KMS-11 (cell line): Measurements from ENCODE around the gene LARP7.

ENCODE experiments used
- H2AFZ ChIP-seq: fragments of 200-600 bp; sonication (generic); 2 replicates; pipeline ENCODE4 v1.6.1; 2016; ENCODE audit warnings: antibody characterized with exemption, mixed run types, low read depth
- H3K27ac ChIP-seq: fragments of 200-600 bp; sonication (generic); 2 replicates; pipeline ENCODE4 v1.6.1; 2016; ENCODE audit warnings: mild to moderate bottlenecking, mixed run types
- H3K27me3 ChIP-seq: fragments of 200-600 bp; sonication (generic); 2 replicates; pipeline ENCODE4 v1.6.1; 2017; ENCODE audit warnings: mild to moderate bottlenecking, low read depth, mixed run types, moderate library complexity; ENCODE audit not compliant: insufficient read depth
- H3K36me3 ChIP-seq: fragments of 200-600 bp; sonication (generic); 2 replicates; pipeline ENCODE4 v1.6.1; 2017; ENCODE audit warnings: mild to moderate bottlenecking, mixed run types; ENCODE audit not compliant: insufficient read depth
- H3K4me1 ChIP-seq: fragments of 200-600 bp; sonication (generic); 2 replicates; pipeline ENCODE4 v1.6.1; 2016; ENCODE audit warnings: mild to moderate bottlenecking, low read depth, mixed run types; ENCODE audit not compliant: poor library complexity, severe bottlenecking
- H3K4me2 ChIP-seq: fragments of 200-600 bp; sonication (generic); 2 replicates; pipeline ENCODE4 v1.7.0; 2016; ENCODE audit warnings: mild to moderate bottlenecking, mixed run types
- H3K4me3 ChIP-seq: fragments of 200-600 bp; sonication (generic); IDR thresholded peaks from 2 replicates; pipeline ENCODE4 v1.6.1; 2017; ENCODE audit warnings: low read depth, low read length, mixed read lengths; ENCODE audit not compliant: insufficient read depth
- H3K79me2 ChIP-seq: fragments of 200-600 bp; sonication (generic); 2 replicates; pipeline ENCODE4 v1.6.1; 2016; ENCODE audit warnings: low read depth, mixed run types; ENCODE audit not compliant: insufficient read depth
- H3K9ac ChIP-seq: fragments of 200-600 bp; sonication (generic); 2 replicates; pipeline ENCODE4 v1.6.1; 2016; ENCODE audit warnings: mild to moderate bottlenecking, mixed run types
- H4K20me1 ChIP-seq: fragments of 200-600 bp; sonication (generic); 2 replicates; pipeline ENCODE4 v1.6.1; 2016; ENCODE audit warnings: mild to moderate bottlenecking, mixed run types; ENCODE audit not compliant: insufficient read depth
- CTCF ChIP-seq: fragments of 200-600 bp; sonication (generic); conservative IDR thresholded peaks from 2 replicates; pipeline ENCODE4 v1.6.1; 2017; ENCODE audit warnings: low read depth, mild to moderate bottlenecking, antibody characterized with exemption, low read length, moderate library complexity, mixed read lengths

Gene LARP7

GRCh38 chr4:112706840-112707207 is 69.9 kb downstream of the LARP7 start:
- Histone ChIP-seq H3K27ac (no peak overlapping the region), H3K27me3 (0 out of 2 replicates have a peak, but pooled peaks cover 4% of the 10 kb centered on the region), H3K79me2 (no peaks in the 10 kb centered on the region), H3K4me3 (no peak overlapping the region), H3K4me1 (peaks cover 4% of the 10 kb centered on the region), H3K9ac (no peak overlapping the region), H3K4me2 (peak overlapping the region; percentile 69), H2AFZ (peak overlapping the region; percentile 98), H4K20me1 (no peaks in the 10 kb centered on the region), H3K36me3 (no peaks in the 10 kb centered on the region)
- no peak for TF ChIP-seq CTCF
